CD4-positive, alpha-beta T cell (primary cell): ENCODE measurements around the gene SERPINA12. TPM values are rescaled to one million over a fixed set of nuclear protein-coding genes. Genes with fewer than 3 reads are reported as not detected.

Experiments used
- ATAC-seq: fragments of 200-7000 bp; cut with Tn5 transposase; one replicate; pipeline ENCODE4 v1.10.0; 2022; ENCODE audit warnings: mild to moderate bottlenecking; ENCODE audit not compliant: poor library complexity
- CTCF ChIA-PET: fragments of 350-600 bp; sonication (Branson Sonifier 250); formaldehyde crosslinking; loops from one replicate; lab custom pipeline; 2021; ENCODE audit warnings: antibody characterized with exemption, inconsistent platforms; lab: Charles Lee
- POLR2A ChIA-PET: fragments of 350-600 bp; sonication (Branson Sonifier 250); formaldehyde crosslinking; loops from one replicate; lab custom pipeline; 2021; ENCODE audit warnings: antibody characterized with exemption, inconsistent platforms; lab: Charles Lee
- DNase-seq, 14 experiments: peaks; one replicate each; pipeline ENCODE4 v3.0.0-alpha.2; 2013 to 2020; ENCODE audit warnings: mixed read lengths in 2 of 14
- H3K27ac ChIP-seq, 2 donors: one replicate each; pipeline versions ENCODE4 v1.5.1 to v1.7.0; 2013; ENCODE audit warnings: low read length in 2 of 2, low read depth in 1 of 2, mild to moderate bottlenecking in 1 of 2
- H3K27me3 ChIP-seq, 2 experiments: 1 replicate in 1 of 2; 2 replicates in 1 of 2; pipeline versions ENCODE4 v1.6.1 to v1.7.0; 2013; ENCODE audit warnings: low read length in 2 of 2, control low read depth in 1 of 2, mild to moderate bottlenecking in 1 of 2, moderate library complexity in 1 of 2; ENCODE audit not compliant: insufficient read depth in 2 of 2, control insufficient read depth in 1 of 2
- H3K36me3 ChIP-seq: one replicate; pipeline ENCODE4 v1.6.1; 2013; ENCODE audit warnings: low read length, control low read depth; ENCODE audit not compliant: insufficient read depth
- H3K4me1 ChIP-seq: one replicate; pipeline ENCODE4 v1.6.1; 2013; ENCODE audit warnings: low read length, control low read depth; ENCODE audit not compliant: insufficient read depth
- H3K4me3 ChIP-seq: one replicate; pipeline ENCODE4 v1.5.1; 2013; ENCODE audit warnings: mild to moderate bottlenecking, low read length, moderate library complexity
- H3K9me3 ChIP-seq, 2 experiments: 1 replicate in 1 of 2; 2 replicates in 1 of 2; pipeline versions ENCODE4 v1.6.1 to v1.7.0; 2013; ENCODE audit warnings: low read length in 2 of 2, mild to moderate bottlenecking in 2 of 2, control low read depth in 1 of 2, moderate library complexity in 1 of 2; ENCODE audit not compliant: control insufficient read depth in 1 of 2, insufficient read depth in 1 of 2
- H3K27ac Mint-ChIP-seq: one replicate; pipeline ENCODE4 v1.8.0; 2020; ENCODE audit warnings: mixed read lengths
- H3K27me3 Mint-ChIP-seq: one replicate; pipeline ENCODE4 v1.8.0; 2021; ENCODE audit warnings: mixed read lengths
- H3K36me3 Mint-ChIP-seq: one replicate; pipeline ENCODE4 v1.8.0; 2021; ENCODE audit warnings: low read depth, mixed read lengths
- H3K4me1 Mint-ChIP-seq: one replicate; pipeline ENCODE4 v1.8.0; 2021; ENCODE audit warnings: low read depth, mixed read lengths
- H3K4me3 Mint-ChIP-seq: one replicate; pipeline ENCODE4 v1.8.0; 2020; ENCODE audit warnings: mild to moderate bottlenecking, mixed read lengths
- H3K9me3 Mint-ChIP-seq: one replicate; pipeline ENCODE4 v1.8.0; 2020; ENCODE audit warnings: mixed read lengths
- CTCF ChIP-seq: fragments of 200-600 bp; IDR thresholded peaks from one replicate; pipeline ENCODE4 v1.8.0; 2022; ENCODE audit warnings: antibody characterized with exemption, mild to moderate bottlenecking
- intact Hi-C, 2 experiments: fragments of 100-400 bp; cut with DNase I in 1 of 2; cut with micrococcal nuclease in 1 of 2; formaldehyde crosslinking; loops; one replicate each; pipeline versions ENCODE4 v1.15.1 to v1.9.0; 2023 to 2025; cut with DNase I, micrococcal nuclease
- total RNA-seq, 174 experiments: library from RNA in 2 of 174; stranded (reverse) in 2 of 174; gene quantifications; one replicate each; pipeline ENCODE4 v1.2.3 and lab custom pipeline; 2021 to 2026

SERPINA12 gene
- total RNA-seq, 2 experiments from 2014 or later = not detected

- ChIA-PET CTCF (no interaction called here), POLR2A (no interaction called here)
- H3K9me3 ChIP-seq = peaks cover 0 to 20% of the 10 kb centered on the region in 2 experiments
- no peaks in the 10 kb centered on the region for H3K27me3 ChIP-seq
- no peak overlapping the region for H3K4me3 ChIP-seq
- H3K4me3 Mint-ChIP-seq = no peak overlapping the region
- H3K27me3 Mint-ChIP-seq = peaks cover 20% of the 10 kb centered on the region
- H3K9me3 Mint-ChIP-seq = peaks cover 5% of the 10 kb centered on the region
- no peak for TF ChIP-seq CTCF
- ATAC-seq (no peak), DNase-seq (no peak)
- intact Hi-C loops = no loop called here
- no peaks in the 10 kb centered on the region for H3K4me1 ChIP-seq
- H3K36me3 Mint-ChIP-seq = no peaks in the 10 kb centered on the region
- no peaks in the 10 kb centered on the region for H3K36me3 ChIP-seq
- no peak overlapping the region for H3K27ac ChIP-seq
- H3K4me1 Mint-ChIP-seq = no peaks in the 10 kb centered on the region
- no peak overlapping the region for H3K27ac Mint-ChIP-seq
These were observed 8.0 kb upstream of the SERPINA12 start for GRCh38 chr14:94517248-94517640.

- DNase-seq = no peak
- no peak for ATAC-seq
- Mint-ChIP-seq H3K27ac (no peak overlapping the region), H3K9me3 (peaks cover 3% of the 10 kb centered on the region), H3K4me3 (no peak overlapping the region), H3K36me3 (no peaks in the 10 kb centered on the region), H3K27me3 (peaks cover 16% of the 10 kb centered on the region), H3K4me1 (no peaks in the 10 kb centered on the region)
- H3K27me3 ChIP-seq = no peaks in the 10 kb centered on the region
- H3K36me3 ChIP-seq = no peaks in the 10 kb centered on the region
- intact Hi-C loops = no loop called here
- CTCF ChIA-PET = no interaction called here
- no peak overlapping the region for H3K4me3 ChIP-seq
- POLR2A ChIA-PET = no interaction called here
- H3K27ac ChIP-seq = no peak overlapping the region
- peaks cover 0 to 20% of the 10 kb centered on the region in 2 experiments for H3K9me3 ChIP-seq
- no peak for TF ChIP-seq CTCF
- H3K4me1 ChIP-seq = no peaks in the 10 kb centered on the region
These were observed 6.6 kb upstream of the SERPINA12 start for GRCh38 chr14:94515856-94516255.

GRCh38 chr14:94515426-94515825 lies 6.2 kb upstream of the SERPINA12 start:
- Histone ChIP-seq H3K36me3 (no peaks in the 10 kb centered on the region), H3K4me3 (no peak overlapping the region), H3K27me3 (no peaks in the 10 kb centered on the region), H3K4me1 (no peaks in the 10 kb centered on the region), H3K27ac (no peak overlapping the region), H3K9me3 (peaks cover 0 to 17% of the 10 kb centered on the region in 2 experiments)
- Mint-ChIP-seq H3K27me3 (peaks cover 16% of the 10 kb centered on the region), H3K36me3 (no peaks in the 10 kb centered on the region), H3K9me3 (peaks cover 3% of the 10 kb centered on the region), H3K4me3 (no peak overlapping the region), H3K27ac (no peak overlapping the region), H3K4me1 (no peaks in the 10 kb centered on the region)
- ChIA-PET CTCF (no interaction called here), POLR2A (no interaction called here)
- DNase-seq (no peak), ATAC-seq (no peak)
- no peak for TF ChIP-seq CTCF
- intact Hi-C loops = no loop called here
